GM21381 (cell line): ENCODE data around the gene SHCBP1.
A peak's percentile ranks its signal among the peaks of the same experiment; 100 is the strongest.
"Not testable (repeated sequence)": the region's sequence is repeated elsewhere in the genome, so short reads cannot be mapped to it uniquely, and the experiment has no call there.

ENCODE experiments used
- ATAC-seq: cut with Tn5 transposase; IDR thresholded peaks from one replicate; pipeline ENCODE4 v1.9.1; 2021; ENCODE audit warnings: mild to moderate bottlenecking, moderate library complexity; ENCODE audit not compliant: unreplicated experiment

SHCBP1 gene

GRCh38 chr16:46618516-46618915 lies 2.7 kb downstream of the SHCBP1 start:
- no peak for ATAC-seq

GRCh38 chr16:46614006-46614405 lies 7.2 kb downstream of the SHCBP1 start:
- ATAC-seq, result no peak

DNA sequence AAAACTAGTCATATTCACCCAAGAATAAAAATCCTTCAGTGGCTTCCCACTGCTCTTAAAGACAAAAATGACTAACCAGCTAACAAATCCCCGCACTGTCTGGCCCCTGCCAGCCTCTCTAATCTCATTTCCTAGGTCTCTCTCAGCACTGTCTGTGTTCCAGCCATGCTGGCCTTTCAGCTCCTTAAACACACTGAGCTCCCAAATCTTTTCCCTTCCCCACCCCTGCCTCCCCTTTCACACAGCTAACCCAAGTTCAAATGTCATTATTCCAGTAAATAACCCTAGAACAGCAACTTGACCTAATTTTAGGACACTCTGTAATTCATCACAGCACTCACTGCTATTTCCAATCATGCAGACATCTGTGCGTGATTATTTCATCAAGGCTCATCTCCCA lies 7.8 kb downstream of the SHCBP1 start:
- no peak for ATAC-seq

DNA sequence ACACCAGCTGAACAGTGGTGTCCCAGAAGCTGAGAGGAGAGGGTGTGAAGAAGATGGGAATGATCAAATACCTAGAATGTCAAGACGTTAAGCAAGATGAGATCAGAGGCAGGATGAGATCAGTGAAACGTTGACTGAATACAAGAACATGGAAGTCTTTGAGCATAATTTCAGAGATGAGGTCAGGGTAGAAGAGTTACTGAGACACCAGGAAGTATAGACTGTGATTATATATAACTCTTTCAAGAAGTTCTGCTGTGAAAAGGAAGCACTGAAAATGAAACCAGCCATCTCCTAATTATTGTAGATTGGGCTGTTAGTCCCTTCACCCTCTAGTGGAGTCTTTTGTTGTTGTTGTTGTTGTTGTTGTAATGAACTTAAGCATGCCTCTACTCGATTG lies 9.1 kb downstream of the SHCBP1 start:
- ATAC-seq, result peak; percentile 64

DNA sequence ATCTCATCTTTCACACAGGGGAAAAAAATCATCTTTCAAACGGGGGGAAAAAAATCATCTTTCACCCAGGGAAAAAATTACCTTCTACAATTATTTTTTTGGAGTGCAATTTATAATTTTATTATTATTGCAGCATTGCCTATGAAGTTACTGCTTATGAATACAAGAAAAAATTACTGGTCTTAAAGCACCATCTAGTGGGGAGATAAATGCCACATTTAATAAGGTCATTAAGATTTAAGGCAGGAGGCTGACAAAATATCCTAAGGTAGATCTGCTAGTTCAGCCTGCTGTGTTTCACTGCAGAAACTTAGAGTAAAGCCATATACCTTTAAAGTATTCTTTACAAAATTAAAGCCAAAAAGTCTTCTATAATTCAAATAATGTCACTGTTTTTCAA lies 13.7 kb downstream of the SHCBP1 start:
- no peak for ATAC-seq

GRCh38 chr16:46606231-46606630 lies 14.9 kb downstream of the SHCBP1 start:
- no peak for ATAC-seq

DNA sequence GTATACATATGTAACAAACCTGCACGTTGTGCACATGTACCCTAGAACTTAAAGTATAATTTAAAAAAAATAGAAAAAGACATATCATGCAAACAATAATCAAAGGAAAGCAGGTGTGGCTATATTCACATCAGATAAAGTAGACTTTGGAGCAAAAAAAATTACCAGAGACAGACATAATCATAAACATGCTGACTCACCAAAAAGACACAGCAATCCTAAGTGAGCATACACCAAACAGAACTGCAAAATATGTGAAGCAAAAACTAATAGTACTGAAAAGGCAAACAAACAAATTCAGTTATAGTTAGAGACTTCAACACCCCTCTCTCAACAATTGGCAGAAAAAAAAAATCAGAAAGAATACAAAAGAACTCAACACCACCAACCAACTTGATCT lies 29.9 kb downstream of the SHCBP1 start:
- ATAC-seq, result no peak

GRCh38 chr16:46586011-46586577 lies 35.1 kb downstream of the SHCBP1 start:
- ATAC-seq, result no peak

DNA sequence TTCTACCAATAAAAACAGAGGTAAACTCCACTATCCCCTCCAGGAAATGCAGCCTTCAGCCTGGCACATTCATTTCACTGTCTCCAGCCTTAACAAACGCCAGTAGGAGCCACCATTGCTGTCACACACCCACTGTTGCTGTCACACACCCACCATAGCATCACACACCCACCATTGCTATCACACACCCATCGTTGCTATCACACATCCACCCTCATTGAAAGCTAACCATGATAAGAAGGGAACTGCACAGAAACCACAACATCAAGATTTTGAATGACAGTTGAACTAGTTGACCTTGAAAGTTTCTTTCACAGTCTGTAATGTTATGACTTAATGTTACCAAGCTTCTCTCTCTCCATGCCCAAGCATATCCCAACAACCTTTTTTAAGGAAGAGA lies 38.1 kb downstream of the SHCBP1 start:
- ATAC-seq, result no peak

DNA sequence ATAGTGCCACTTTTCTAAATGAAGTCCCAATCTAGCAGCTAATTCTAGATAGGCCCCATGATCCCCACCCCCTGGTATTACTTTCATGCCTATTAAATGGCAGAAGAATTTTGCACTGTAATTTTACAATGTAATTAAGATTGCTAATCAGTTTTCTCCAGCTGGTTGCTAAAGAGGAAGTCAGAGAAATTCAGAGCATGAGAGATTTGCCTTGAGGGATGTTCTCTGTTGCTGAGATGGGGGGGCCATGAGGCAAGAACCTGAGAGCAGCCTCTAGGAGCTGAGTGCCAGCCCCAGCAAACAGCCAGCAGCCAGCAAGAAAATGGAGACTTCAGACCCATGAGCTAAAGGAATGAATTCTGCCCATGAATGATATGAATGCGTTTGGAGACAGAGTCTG lies 38.9 kb downstream of the SHCBP1 start:
- no peak for ATAC-seq

- ATAC-seq, result no peak
These were observed 43.1 kb downstream of the SHCBP1 start for GRCh38 chr16:46577988-46578579.

GRCh38 chr16:46573834-46574159 lies 47.4 kb downstream of the SHCBP1 start:
- no peak for ATAC-seq

DNA sequence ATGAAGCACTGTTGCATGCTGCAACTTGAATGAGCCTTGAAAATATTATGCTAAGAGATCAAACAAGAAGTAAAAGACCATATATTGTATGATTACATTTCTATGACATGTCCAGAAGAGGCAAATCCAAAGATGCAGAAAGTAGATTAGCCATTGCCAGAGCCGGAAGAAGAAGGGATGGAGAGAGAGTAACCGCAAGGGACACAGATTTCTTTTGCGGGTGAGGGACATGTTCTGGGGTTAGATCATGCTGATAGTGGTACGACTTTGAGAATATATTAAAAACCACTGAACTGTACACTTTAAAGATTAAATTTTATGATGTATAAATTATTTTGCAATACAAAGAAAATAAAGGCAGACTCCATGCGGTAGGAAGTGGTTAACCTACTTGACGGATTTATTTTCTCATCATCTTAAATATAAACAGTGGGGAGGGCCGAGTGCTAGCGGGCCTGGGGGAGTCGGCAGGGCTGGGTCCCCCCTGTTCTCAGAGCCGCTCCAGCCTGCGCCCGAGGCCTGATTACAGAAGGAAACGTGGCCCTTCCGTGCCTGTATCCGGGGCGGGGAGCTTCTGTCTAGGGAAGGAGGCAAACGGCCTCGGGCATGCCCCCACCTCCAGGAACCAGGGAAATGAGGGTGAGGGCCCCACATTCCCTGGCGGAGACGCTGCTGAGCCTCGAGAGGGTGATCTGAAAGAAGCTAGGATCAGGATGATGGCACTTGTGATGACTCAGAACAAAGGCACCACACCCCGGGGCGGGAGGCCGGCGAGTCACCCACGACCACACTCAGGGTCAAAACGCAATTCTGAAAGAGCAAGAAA lies 48.0 kb downstream of the SHCBP1 start:
- no peak for ATAC-seq

- no peak for ATAC-seq
These were observed 51.9 kb downstream of the SHCBP1 start for GRCh38 chr16:46569231-46569735.

DNA sequence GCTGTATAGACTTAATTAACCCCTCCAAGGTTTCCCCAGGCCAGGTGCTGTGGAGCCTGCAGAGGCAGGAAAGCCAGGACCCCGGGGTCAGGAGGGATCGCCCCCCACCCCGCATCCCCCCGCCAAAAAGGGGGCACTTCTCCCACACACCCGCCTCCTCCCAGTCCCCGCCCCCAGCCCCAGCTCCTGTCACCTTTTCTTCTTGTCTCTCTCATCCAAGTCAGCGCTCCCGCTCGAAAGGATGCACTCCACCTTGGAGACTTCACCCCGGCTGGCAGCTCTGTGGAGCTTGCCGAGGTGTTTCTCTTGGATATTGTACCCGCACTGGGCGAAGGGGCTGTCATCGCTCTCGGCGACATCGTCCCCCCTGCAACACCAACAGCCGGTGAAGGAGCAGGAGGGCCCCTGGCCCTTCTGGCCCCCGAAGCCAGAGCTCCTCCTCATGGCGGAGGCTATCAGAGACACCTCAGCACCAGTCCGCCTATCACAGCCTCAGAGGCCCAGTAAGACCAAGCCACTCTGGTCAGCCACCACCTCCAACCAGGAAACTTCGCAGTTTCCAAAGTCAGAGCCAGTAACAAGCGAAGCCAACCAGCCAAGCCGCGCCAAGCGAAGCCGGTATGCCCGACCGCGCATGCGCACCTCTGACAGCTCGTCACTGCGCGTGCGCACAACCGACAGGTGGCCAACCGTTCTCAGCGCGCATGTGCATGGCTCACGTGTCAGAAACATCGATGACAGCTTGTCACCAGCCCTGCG lies 52.5 kb downstream of the SHCBP1 start:
- no peak for ATAC-seq

DNA sequence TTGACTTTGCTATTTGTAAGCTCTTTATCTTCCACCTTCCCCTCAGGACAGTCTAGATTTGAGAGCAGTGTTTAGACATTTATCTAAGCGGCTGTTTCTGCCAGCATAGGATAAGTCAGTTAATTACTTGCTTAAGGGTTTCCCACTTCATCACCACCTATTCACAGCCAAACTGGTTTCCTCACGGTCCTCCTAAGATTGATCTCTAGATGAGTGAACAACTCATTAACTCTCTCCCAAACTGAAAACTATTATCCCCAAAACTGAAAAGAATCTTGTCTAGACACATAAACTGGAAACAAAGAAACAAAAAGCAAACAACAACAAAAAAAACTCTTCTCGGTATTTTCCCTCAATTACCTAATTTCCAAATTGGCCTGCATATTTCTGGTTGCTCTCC lies 58.2 kb downstream of the SHCBP1 start:
- no peak for ATAC-seq

DNA sequence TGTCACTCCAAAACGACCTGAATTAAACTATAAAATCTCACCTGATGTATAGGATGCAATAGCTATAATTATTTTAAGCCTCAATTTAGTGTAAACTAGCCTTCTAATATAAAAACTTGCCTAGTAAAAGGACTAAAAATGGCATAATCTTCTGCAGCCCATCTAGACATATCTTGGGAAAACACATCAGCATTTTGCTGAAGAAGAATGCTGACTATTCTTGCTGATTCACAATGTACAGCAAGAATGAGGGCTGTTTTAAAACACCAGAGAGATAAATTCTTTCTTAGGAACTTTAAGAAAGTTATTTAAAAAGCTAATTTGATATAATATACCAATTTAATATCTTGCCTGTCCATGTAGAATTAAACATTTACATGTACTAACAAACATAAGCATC lies 63.2 kb downstream of the SHCBP1 start:
- ATAC-seq, result no peak

GRCh38 chr16:46555951-46556350 lies 65.2 kb downstream of the SHCBP1 start:
- ATAC-seq, result no peak

DNA sequence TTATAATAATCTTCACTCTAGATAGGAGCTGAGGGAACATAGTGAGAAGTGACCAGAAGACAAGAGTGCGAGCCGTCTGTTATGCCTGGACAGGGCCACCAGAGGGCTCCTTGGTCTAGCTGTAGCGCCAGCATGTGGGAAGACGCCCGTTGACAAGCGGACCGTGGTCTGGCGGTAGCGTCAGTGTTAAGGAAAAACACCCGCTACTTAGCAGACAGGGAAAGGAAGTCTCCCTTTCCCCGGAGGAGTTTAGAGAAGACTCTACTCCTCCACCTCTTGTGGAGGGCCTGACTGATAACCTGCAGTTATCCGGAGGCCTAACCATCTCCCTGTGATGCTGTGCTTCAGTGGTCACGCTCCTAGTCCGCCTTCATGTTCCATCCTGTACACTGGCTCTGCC lies 66.7 kb downstream of the SHCBP1 start:
- ATAC-seq, result not testable (repeated sequence)

- ATAC-seq, result no peak
These were observed 71.7 kb downstream of the SHCBP1 start for GRCh38 chr16:46549477-46549876.
